Effector memory CD8-positive, alpha-beta T cell (primary cell): ENCODE measurements around the gene TACR2.
A peak's percentile ranks its signal among the peaks of the same experiment; 100 is the strongest.

Experiments used
- ATAC-seq: fragments of 150-1000 bp; cut with Tn5 transposase; replicated peaks from 2 replicates; pipeline ENCODE4 v1.10.0; 2021; ENCODE audit warnings: mild to moderate bottlenecking, moderate library complexity
- DNase-seq, 3 experiments: peaks; one replicate each; pipeline ENCODE4 v3.0.0; 2021
- H3K27ac Mint-ChIP-seq, 2 donors: one replicate each; pipeline ENCODE4 v1.8.0; 2022; ENCODE audit warnings: mild to moderate bottlenecking in 2 of 2, mixed read lengths in 2 of 2, moderate library complexity in 2 of 2
- H3K27me3 Mint-ChIP-seq, 2 donors: one replicate each; pipeline ENCODE4 v1.8.0; 2022; ENCODE audit warnings: mixed read lengths in 2 of 2
- H3K36me3 Mint-ChIP-seq: one replicate; pipeline ENCODE4 v1.8.0; 2022; ENCODE audit warnings: mild to moderate bottlenecking, moderate library complexity, mixed read lengths; ENCODE audit not compliant: insufficient read depth
- H3K4me1 Mint-ChIP-seq, 2 donors: one replicate each; pipeline ENCODE4 v1.8.0; 2022; ENCODE audit warnings: low read depth in 2 of 2, mixed read lengths in 2 of 2
- H3K4me3 Mint-ChIP-seq, 2 donors: one replicate each; pipeline ENCODE4 v1.8.0; 2022; ENCODE audit warnings: mild to moderate bottlenecking in 2 of 2, mixed read lengths in 2 of 2, moderate library complexity in 2 of 2
- H3K9me3 Mint-ChIP-seq, 2 donors: one replicate each; pipeline ENCODE4 v1.8.0; 2022; ENCODE audit warnings: mixed read lengths in 2 of 2

The TACR2 gene

DNA sequence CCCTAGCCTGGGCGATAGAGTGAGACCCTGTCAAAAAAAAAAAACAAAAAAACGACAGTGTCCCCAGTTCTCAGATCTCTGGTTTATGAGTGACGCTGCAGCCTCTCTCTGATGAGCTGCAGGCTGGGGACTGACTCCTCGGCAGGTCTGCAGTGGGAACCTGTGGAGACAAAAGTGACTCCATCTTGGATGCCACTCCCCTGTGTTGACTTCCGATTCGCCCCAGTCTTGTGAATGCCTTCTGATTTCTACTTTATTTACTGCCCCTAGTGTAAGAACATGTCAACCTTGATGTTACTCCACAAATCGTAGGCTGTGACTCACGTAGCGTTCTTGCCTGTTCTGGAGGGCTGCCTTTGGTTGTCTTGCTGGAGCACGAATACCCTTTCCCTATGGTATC, 6.2 kb downstream of the TACR2 start:
- peaks cover 15 to 20% of the 10 kb centered on the region in 2 donors for H3K4me1 Mint-ChIP-seq
- DNase-seq (no peak), ATAC-seq (no peak)
- H3K27ac Mint-ChIP-seq = no peak overlapping the region
- peaks cover 17% of the 10 kb centered on the region for H3K36me3 Mint-ChIP-seq
- H3K4me3 Mint-ChIP-seq = no peak overlapping the region
- no peaks in the 10 kb centered on the region for H3K9me3 Mint-ChIP-seq
- H3K27me3 Mint-ChIP-seq = peaks cover 1 to 11% of the 10 kb centered on the region in 2 donors

DNA sequence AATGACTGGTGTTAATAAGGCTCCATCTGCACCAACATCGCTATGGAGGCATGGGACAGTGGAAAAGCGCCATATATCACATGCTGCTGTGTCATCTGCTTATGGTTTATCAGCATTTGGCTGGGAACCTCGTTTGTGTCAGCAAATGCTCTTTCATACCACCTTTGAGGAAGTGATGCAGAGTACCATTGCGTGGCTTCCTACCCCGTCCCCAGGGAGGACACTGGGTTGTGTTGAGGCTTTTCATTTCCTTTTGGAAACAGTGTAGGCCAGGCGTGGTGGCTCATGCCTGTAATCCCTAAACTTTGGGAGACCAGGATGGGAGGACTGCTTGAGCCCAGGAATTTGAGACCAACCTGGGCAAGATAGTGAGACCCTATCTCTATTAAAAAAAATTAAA, 6.8 kb downstream of the TACR2 start:
- Mint-ChIP-seq H3K27me3 (peaks cover 0 to 6% of the 10 kb centered on the region in 2 donors), H3K36me3 (peaks cover 20% of the 10 kb centered on the region), H3K4me1 (peaks cover 15 to 20% of the 10 kb centered on the region in 2 donors), H3K4me3 (no peak overlapping the region), H3K9me3 (no peaks in the 10 kb centered on the region), H3K27ac (no peak overlapping the region)
- DNase-seq (no peak), ATAC-seq (no peak)

DNA sequence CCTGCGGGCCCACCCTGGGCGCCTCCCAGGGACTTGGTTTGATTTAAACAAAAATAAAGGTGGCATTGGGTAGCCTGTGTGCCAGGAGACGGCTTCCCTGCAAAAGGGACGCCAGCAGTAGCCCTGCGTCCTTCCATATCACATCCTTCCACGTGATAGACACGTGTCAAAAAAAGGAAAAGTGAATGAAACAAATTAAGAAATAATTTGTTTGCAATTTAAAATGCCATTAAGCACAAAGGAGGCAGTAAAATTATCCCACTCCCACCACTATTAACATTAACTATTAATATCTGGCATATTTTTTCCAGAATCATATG, 7.6 kb downstream of the TACR2 start:
- DNase-seq (no peak), ATAC-seq (no peak)
- Mint-ChIP-seq H3K4me3 (peak overlapping the region; percentile 80 to 82), H3K36me3 (peaks cover 21% of the 10 kb centered on the region), H3K9me3 (no peaks in the 10 kb centered on the region), H3K27me3 (no peaks in the 10 kb centered on the region), H3K4me1 (peaks cover 15 to 20% of the 10 kb centered on the region in 2 donors), H3K27ac (peak overlapping the region; percentile 83 to 87)

DNA sequence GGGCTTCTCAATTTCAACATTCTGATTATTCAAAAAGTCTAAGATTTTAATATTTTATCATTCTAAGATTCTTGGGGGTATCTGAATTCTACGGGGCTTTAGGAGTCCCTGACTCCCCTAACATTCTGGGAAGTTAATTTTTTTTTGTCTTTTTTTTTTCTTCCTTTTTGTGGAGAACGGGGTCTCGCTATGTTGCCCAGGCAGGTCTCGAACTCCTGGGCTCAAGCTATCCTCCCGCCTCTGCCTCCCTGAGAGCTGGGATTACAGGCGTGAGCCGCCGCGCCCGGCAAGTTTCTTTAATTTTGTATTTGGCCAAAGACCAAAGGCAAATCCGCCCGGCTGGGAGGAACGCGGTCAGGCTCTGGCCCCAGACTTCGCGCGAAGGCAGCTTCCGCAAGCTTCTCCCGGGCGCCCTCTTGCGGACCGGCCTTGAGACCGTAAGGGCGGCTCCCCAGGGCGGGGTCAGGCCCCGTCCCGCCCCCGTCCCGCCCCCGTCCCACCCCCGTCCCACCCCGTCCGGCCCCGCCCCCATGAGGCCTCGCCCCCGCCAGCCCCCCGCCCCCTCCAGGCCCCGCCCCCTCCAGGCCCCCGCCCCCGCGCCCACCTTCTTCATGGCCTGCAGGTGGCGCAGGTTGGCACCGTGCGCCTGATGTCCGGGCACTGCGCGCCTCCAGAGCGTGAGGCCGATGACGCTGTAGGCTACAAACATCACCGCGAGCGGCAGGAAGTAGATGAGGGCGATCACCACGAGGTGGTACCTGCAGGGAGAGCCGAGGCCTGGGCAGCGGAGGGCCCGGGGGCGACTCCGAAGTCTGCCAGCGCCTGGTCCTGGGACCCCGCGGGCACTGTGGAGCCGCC, 8.2 kb downstream of the TACR2 start:
- H3K36me3 Mint-ChIP-seq = peaks cover 21% of the 10 kb centered on the region

DNA sequence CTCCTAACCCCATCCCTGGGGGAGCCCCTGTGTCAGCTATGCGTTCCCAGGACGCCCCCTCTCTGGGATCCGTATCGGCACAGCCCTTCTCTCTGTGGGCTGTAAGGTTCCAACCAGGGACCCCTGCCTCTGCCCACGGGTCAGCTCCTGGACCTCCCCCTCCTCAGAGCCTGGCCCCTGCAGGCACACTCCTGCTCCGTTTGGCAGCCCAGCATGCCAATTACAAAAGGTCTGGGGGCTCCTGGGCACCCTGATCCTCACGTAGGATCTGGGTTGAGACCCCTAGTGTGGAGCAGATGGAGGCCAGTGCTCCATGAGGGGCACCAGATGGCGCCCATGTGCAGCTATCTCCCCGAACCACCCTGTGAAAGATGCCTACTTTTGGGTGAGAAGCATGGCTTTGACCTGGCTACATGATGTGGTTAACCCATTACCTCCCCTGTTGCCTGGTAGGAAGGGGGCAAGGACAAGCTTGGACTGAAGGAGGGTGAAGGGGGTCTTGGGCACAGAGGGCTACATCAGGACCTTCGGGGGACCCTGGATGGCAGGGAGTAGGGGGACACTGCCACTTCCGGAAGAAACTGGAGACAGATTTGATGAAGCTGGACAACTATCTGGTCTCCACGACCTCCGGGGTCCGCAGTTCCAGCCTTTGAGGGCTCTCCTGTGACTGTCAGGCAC, 9.0 kb downstream of the TACR2 start:
- Mint-ChIP-seq H3K9me3 (no peaks in the 10 kb centered on the region), H3K27me3 (no peaks in the 10 kb centered on the region), H3K36me3 (peaks cover 26% of the 10 kb centered on the region), H3K27ac (peak overlapping the region in 1 of 2 donors; percentile 86), H3K4me1 (peaks cover 15 to 16% of the 10 kb centered on the region in 2 donors), H3K4me3 (peak overlapping the region; percentile 80 to 82)
- ATAC-seq = no peak
- DNase-seq = no peak

More for the DNA sequence above, 8.2 kb downstream of the TACR2 start:
- H3K4me3 Mint-ChIP-seq = peak overlapping the region; percentile 80 to 82
- no peaks in the 10 kb centered on the region for H3K9me3 Mint-ChIP-seq
- DNase-seq (peak; percentile 83 to 86 (median 85)), ATAC-seq (peak; percentile 95)
- peak overlapping the region; percentile 83 to 87 for H3K27ac Mint-ChIP-seq
- H3K4me1 Mint-ChIP-seq = peaks cover 15 to 20% of the 10 kb centered on the region in 2 donors
- H3K27me3 Mint-ChIP-seq = no peaks in the 10 kb centered on the region

DNA sequence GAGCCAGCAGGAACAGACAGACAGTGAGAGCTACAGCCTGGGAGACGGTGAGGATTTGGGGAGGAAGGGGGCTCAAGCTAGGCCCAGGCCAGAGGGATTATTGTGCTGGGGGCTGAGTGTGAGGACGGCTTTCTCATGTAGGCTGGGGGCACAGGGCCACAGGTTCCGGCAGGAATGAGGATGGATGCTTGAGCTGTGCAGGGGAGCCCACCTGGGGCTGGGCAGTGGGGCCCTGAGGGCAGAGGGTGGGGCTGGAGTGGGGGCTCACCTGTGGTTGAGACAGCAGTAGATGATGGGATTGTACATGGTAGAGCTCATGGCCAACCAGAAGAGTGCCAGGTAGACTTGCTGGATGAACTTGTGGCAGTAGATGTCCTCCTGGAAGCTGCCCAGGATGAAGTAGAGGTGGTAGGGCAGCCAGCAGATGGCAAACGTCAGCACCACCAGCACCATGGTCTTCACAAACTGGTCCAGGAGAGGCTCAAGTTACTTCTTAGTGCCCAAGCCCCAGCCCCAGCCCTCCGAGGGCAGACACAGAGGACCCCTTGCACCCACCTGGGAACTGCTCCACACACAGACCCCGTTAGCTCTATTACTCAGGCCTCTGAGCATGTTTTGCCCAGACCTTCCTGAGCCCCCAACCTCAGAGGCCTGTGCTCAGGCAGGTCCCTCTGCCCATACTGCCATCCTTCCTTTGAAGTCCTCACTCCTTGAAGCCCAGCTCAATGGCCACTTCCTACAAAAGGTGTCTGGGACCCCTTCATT, 9.7 kb downstream of the TACR2 start:
- H3K9me3 Mint-ChIP-seq = no peaks in the 10 kb centered on the region
- peaks cover 29% of the 10 kb centered on the region for H3K36me3 Mint-ChIP-seq
- peaks cover 15 to 16% of the 10 kb centered on the region in 2 donors for H3K4me1 Mint-ChIP-seq
- ATAC-seq = no peak
- H3K27ac Mint-ChIP-seq = peak overlapping the region in 1 of 2 donors; percentile 86
- DNase-seq = no peak
- no peak overlapping the region for H3K4me3 Mint-ChIP-seq
- H3K27me3 Mint-ChIP-seq = no peaks in the 10 kb centered on the region

DNA sequence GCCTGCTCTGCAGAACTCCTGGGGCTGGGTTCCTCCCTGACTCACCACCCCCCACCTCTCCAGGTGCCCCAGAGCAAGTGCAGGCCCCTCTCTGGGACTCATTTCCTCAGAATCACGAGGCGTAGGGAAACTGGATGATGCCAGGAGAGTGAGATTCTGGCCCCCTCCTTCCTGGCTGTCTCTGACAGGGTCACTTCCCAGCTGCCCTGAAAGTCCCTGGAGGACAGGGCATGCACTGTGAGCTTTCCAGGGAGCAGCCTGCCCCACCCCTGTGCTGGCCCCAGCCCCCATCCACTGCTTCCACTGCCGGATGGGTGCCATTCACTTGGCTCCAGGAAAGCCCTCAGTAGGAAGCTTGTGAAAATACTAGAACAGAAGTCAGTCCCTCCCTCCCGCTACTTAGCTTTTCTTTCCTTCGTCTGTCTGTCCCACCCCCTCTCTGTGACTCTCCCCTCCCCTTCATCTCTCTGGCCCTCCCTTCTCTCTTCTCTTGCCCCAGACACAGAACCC, 10.4 kb downstream of the TACR2 start:
- DNase-seq (no peak), ATAC-seq (no peak)
- H3K4me3 Mint-ChIP-seq = no peak overlapping the region
- H3K9me3 Mint-ChIP-seq = no peaks in the 10 kb centered on the region
- peak overlapping the region in 1 of 2 donors; percentile 86 for H3K27ac Mint-ChIP-seq
- H3K36me3 Mint-ChIP-seq = peaks cover 36% of the 10 kb centered on the region
- H3K4me1 Mint-ChIP-seq = peaks cover 15 to 16% of the 10 kb centered on the region in 2 donors
- no peaks in the 10 kb centered on the region for H3K27me3 Mint-ChIP-seq

DNA sequence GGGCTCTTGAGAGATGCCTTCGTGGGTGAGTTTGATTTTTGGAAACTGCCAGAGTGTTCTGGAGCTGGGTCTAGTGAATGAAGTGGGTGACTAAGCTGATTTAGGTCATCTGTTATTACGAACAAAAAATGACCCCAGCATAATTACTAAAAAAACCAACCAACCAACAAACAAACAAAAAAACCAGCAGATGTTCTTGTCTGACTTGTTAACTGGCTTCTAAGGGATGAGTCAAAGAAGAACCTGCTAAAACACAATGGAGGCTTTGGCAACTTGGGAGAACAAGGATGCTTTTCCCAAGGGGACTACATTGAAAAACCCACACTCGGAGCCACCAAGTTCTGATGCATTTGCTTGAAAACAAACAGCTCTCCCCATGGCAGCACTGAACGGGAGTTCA, 11.5 kb downstream of the TACR2 start:
- peaks cover 15 to 16% of the 10 kb centered on the region in 2 donors for H3K4me1 Mint-ChIP-seq
- no peak for ATAC-seq
- H3K36me3 Mint-ChIP-seq = peaks cover 47% of the 10 kb centered on the region
- H3K27ac Mint-ChIP-seq = peak overlapping the region in 1 of 2 donors; percentile 5
- H3K4me3 Mint-ChIP-seq = no peak overlapping the region
- no peaks in the 10 kb centered on the region for H3K9me3 Mint-ChIP-seq
- DNase-seq = no peak
- no peaks in the 10 kb centered on the region for H3K27me3 Mint-ChIP-seq

DNA sequence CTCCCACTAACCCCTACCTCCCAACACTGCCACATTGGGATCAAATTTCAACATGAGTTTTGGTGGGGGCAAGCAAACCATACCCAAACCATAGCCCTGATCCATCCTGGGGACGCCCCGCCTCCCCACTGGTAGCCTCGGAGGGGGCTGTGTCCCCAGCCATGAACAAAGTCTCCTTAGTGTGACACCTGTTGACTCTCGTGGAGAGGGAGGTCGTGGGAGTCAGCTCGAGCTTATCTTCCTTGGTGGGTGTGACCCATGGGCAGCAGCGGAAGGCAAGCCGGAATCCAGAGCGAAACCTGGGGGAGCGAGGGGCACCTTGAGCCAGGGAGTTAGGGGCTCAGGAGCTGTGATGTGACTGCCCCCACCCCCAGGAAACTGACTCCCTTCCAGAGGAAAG, 11.9 kb downstream of the TACR2 start:
- H3K36me3 Mint-ChIP-seq = peaks cover 48% of the 10 kb centered on the region
- DNase-seq (no peak), ATAC-seq (no peak)
- no peak overlapping the region for H3K4me3 Mint-ChIP-seq
- peaks cover 15 to 16% of the 10 kb centered on the region in 2 donors for H3K4me1 Mint-ChIP-seq
- H3K27me3 Mint-ChIP-seq = no peaks in the 10 kb centered on the region
- peak overlapping the region in 1 of 2 donors; percentile 5 for H3K27ac Mint-ChIP-seq
- H3K9me3 Mint-ChIP-seq = no peaks in the 10 kb centered on the region

DNA sequence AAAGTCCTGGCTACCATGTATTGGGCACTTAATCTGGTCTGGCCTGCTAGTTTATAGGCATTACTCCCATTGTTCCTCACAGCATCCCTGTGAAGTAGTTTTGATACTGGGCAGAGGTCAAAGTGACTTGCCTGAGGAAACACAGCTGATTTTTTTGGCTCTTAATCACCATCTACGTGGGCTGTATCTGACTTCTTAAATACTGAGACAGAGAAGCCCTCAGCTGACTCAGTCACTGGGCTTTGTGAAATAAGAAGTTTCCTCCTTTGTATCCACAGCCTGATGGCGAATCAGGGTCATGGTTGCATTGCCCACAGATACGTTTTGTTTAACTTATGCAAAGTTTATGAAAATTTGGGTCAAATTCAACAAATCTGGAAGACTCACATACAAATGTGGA, 13.2 kb downstream of the TACR2 start:
- ATAC-seq (no peak), DNase-seq (no peak)
- Mint-ChIP-seq H3K9me3 (no peaks in the 10 kb centered on the region), H3K4me1 (peaks cover 8 to 13% of the 10 kb centered on the region in 2 donors), H3K36me3 (peaks cover 57% of the 10 kb centered on the region), H3K4me3 (no peak overlapping the region), H3K27ac (no peak overlapping the region), H3K27me3 (no peaks in the 10 kb centered on the region)

DNA sequence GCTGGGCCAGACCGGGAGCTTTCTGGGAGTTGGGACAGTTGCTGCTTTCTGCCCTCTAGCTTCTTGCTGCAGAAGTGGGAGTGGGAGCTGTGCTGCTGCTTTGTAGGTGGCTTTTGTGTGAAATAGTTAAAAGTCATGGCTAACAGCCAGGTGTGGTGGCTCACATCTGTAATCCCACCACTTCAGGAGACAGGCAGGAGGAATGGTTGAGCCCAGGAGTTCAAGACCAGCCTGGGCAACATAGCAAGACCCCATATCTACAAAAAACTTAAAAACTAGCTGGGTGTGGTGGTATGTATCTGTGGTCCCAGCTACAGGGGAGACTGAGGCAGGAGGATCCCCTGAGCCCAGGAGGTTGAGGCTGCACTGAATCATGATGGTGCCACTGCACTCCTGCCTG, 13.7 kb downstream of the TACR2 start:
- ATAC-seq (no peak), DNase-seq (no peak)
- Mint-ChIP-seq H3K4me1 (peaks cover 4 to 10% of the 10 kb centered on the region in 2 donors), H3K27ac (peak overlapping the region; percentile 17 to 41), H3K36me3 (peaks cover 61% of the 10 kb centered on the region), H3K4me3 (no peak overlapping the region), H3K27me3 (no peaks in the 10 kb centered on the region), H3K9me3 (no peaks in the 10 kb centered on the region)

DNA sequence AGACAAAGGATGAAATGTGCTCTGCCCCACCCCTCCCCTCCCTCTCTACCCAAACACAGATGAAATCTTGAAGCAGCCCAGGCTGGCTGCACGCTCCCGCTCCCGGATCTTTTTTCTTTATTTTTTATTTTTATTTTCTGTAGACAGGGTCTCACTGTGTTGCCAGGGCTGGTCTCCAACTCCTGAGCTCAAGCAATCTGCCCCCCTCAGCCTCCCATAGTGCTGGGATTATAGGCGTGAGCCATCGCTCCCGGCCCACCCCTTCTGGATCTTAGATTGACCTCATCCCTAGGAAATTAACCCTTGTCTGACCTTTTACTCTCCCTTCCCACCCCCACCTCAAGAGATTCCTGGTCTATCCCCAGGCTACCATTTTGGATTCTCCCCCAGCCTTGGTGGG, 14.3 kb downstream of the TACR2 start:
- no peak for ATAC-seq

DNA sequence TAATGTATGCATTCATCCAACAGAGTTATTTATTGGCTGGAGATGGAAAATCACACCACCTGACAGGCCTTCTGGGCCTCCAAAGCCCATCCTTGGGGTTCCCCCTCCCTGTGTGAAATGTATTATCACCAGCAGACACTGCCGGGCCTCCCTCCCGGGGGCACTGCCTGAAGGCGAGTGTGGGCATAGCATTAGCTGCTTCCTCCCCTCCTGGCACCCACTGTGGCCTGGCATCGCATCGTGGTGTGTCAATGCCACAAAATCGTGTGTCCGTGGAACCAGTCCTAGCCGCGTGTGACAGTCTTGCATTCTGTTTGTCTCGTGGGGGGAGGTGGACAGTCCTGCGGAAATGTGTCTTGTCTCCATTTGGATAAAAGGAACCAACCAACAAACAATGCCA, 15.3 kb downstream of the TACR2 start:
- H3K4me1 Mint-ChIP-seq = peaks cover 0 to under 1% of the 10 kb centered on the region in 2 donors
- ATAC-seq = no peak
- no peaks in the 10 kb centered on the region for H3K27me3 Mint-ChIP-seq
- H3K9me3 Mint-ChIP-seq = no peaks in the 10 kb centered on the region
- DNase-seq = no peak
- no peak overlapping the region for H3K27ac Mint-ChIP-seq
- no peak overlapping the region for H3K4me3 Mint-ChIP-seq
- H3K36me3 Mint-ChIP-seq = peaks cover 60% of the 10 kb centered on the region

More for the DNA sequence above, 14.3 kb downstream of the TACR2 start:
- peak overlapping the region in 1 of 2 donors; percentile 41 for H3K27ac Mint-ChIP-seq
- H3K27me3 Mint-ChIP-seq = no peaks in the 10 kb centered on the region
- no peak overlapping the region for H3K4me3 Mint-ChIP-seq
- H3K9me3 Mint-ChIP-seq = no peaks in the 10 kb centered on the region
- no peak for DNase-seq
- peaks cover 0 to 4% of the 10 kb centered on the region in 2 donors for H3K4me1 Mint-ChIP-seq
- peaks cover 60% of the 10 kb centered on the region for H3K36me3 Mint-ChIP-seq
